Measurements from ENCODE around the gene UVRAG.

The UVRAG gene

GRCh38 chr11:76135491-76135890, 320.5 kb downstream of the UVRAG start:
- Histone ChIP-seq H4K20me1 (ENCODE audit: low read depth, low read length) (peaks cover 4% of the 10 kb centered on the region; the same call in 1 of the 2 replicates), H3K27ac (ENCODE audit: low read depth, low read length) (no peak overlapping the region), H3K27me3 (ENCODE audit: low read length) (no peaks in the 10 kb centered on the region), H3K9ac (ENCODE audit: low read length) (no peak overlapping the region), H3K36me3 (ENCODE audit: low read length) (no peaks in the 10 kb centered on the region), H3K79me2 (ENCODE audit: insufficient read depth, low read length) (no peaks in the 10 kb centered on the region), H3K9me2 (replicated peaks; ENCODE audit: insufficient read depth, low read length) (no peaks in the 10 kb centered on the region), H3K4me3 (ENCODE audit: insufficient read depth, low read length, poor library complexity, severe bottlenecking) (no peak overlapping the region), H3F3A (ENCODE audit: insufficient read depth) (no peaks in the 10 kb centered on the region), H2AFZ (ENCODE audit: low read depth, low read length, severe bottlenecking) (no peak overlapping the region), H3K9me3 (ENCODE audit: insufficient read depth, low read length) (no peaks in the 10 kb centered on the region), H3K4me2 (ENCODE audit: low read depth, low read length, poor library complexity, severe bottlenecking) (no peak overlapping the region)
- no peak for TF ChIP-seq CTCF (IDR thresholded peaks at IDR 0.05; ENCODE audit: insufficient read depth, low read length, poor library complexity, severe bottlenecking)
- no peak for TF ChIP-seq EZH2phosphoT487 (conservative IDR thresholded peaks at IDR 0.05; ENCODE audit: low read length)

GRCh38 chr11:76139314-76139713, 324.3 kb downstream of the UVRAG start:
- 0 out of 2 replicates have a peak, but pooled peaks cover 6% of the 10 kb centered on the region for H3F3A ChIP-seq (ENCODE audit: insufficient read depth)

GRCh38 chr11:76140912-76141574, 326.0 kb downstream of the UVRAG start:
- no peaks in the 10 kb centered on the region for H3K79me2 ChIP-seq (ENCODE audit: insufficient read depth, low read length)
- H3K4me2 ChIP-seq (ENCODE audit: low read depth, low read length, poor library complexity, severe bottlenecking): no peak overlapping the region
- H3K4me3 ChIP-seq (ENCODE audit: insufficient read depth, low read length, poor library complexity, severe bottlenecking): no peak overlapping the region
- H3K9ac ChIP-seq (ENCODE audit: low read length): no peak overlapping the region
- H4K20me1 ChIP-seq (ENCODE audit: low read depth, low read length): no peaks in the 10 kb centered on the region
- no peak for TF ChIP-seq EZH2phosphoT487 (conservative IDR thresholded peaks at IDR 0.05; ENCODE audit: low read length)
- no peak for TF ChIP-seq CTCF (IDR thresholded peaks at IDR 0.05; ENCODE audit: insufficient read depth, low read length, poor library complexity, severe bottlenecking)
- H3K36me3 ChIP-seq (ENCODE audit: low read length): peaks cover 10% of the 10 kb centered on the region; the same call in 1 of the 2 replicates
- no peaks in the 10 kb centered on the region for H3K9me3 ChIP-seq (ENCODE audit: insufficient read depth, low read length)
- 0 out of 2 replicates have a peak, but pooled peaks cover 6% of the 10 kb centered on the region for H3F3A ChIP-seq (ENCODE audit: insufficient read depth)
- no peaks in the 10 kb centered on the region for H3K9me2 ChIP-seq (replicated peaks; ENCODE audit: insufficient read depth, low read length)
- H3K27ac ChIP-seq (ENCODE audit: low read depth, low read length): no peak overlapping the region
- H2AFZ ChIP-seq (ENCODE audit: low read depth, low read length, severe bottlenecking): no peak overlapping the region
- no peaks in the 10 kb centered on the region for H3K27me3 ChIP-seq (ENCODE audit: low read length)

More at GRCh38 chr11:76139314-76139713, 324.3 kb downstream of the UVRAG start:
- Histone ChIP-seq H3K9me2 (replicated peaks; ENCODE audit: insufficient read depth, low read length) (no peaks in the 10 kb centered on the region), H3K27ac (ENCODE audit: low read depth, low read length) (no peak overlapping the region), H3K9ac (ENCODE audit: low read length) (no peak overlapping the region), H3K27me3 (ENCODE audit: low read length) (no peaks in the 10 kb centered on the region), H3K9me3 (ENCODE audit: insufficient read depth, low read length) (no peaks in the 10 kb centered on the region), H2AFZ (ENCODE audit: low read depth, low read length, severe bottlenecking) (no peak overlapping the region), H3K36me3 (ENCODE audit: low read length) (peaks cover 10% of the 10 kb centered on the region; the same call in 1 of the 2 replicates), H3K4me2 (ENCODE audit: low read depth, low read length, poor library complexity, severe bottlenecking) (no peak overlapping the region), H3K79me2 (ENCODE audit: insufficient read depth, low read length) (no peaks in the 10 kb centered on the region), H4K20me1 (ENCODE audit: low read depth, low read length) (no peaks in the 10 kb centered on the region), H3K4me3 (ENCODE audit: insufficient read depth, low read length, poor library complexity, severe bottlenecking) (no peak overlapping the region)
- no peak for TF ChIP-seq CTCF (IDR thresholded peaks at IDR 0.05; ENCODE audit: insufficient read depth, low read length, poor library complexity, severe bottlenecking)
- TF ChIP-seq EZH2phosphoT487 (conservative IDR thresholded peaks at IDR 0.05; ENCODE audit: low read length): no peak
